Keratinocyte (primary cell): ENCODE results near the gene HMGCLL1. TPM values are rescaled to one million over a fixed set of nuclear protein-coding genes. Genes with fewer than 3 reads are reported as not detected.

ENCODE experiments used
- DNase-seq: peaks from one replicate; pipeline ENCODE4 v3.0.0-alpha.2; 2011; ENCODE audit warnings: low read depth, missing footprints, low spot score
- FAIRE-seq: peaks from 2 replicates; lab custom pipeline; 2011; peaks lifted over from hg19 to GRCh38; lab: Jason Lieb, UNC
- H2AFZ ChIP-seq: 2 replicates; pipeline ENCODE4 v1.6.0; 2012; ENCODE audit warnings: low read length, control low read depth, inconsistent platforms; ENCODE audit not compliant: control insufficient read depth
- H3K27ac ChIP-seq: 2 replicates; pipeline ENCODE4 v1.5.1; 2011; ENCODE audit warnings: low read length; ENCODE audit not compliant: control insufficient read depth, insufficient read depth
- H3K27me3 ChIP-seq: 3 replicates; pipeline ENCODE4 v1.6.0; 2011; ENCODE audit warnings: low read length; ENCODE audit not compliant: control insufficient read depth, insufficient read depth; ENCODE audit errors: extremely low read depth
- H3K36me3 ChIP-seq, 2 experiments: 2 replicates in 1 of 2; 3 replicates in 1 of 2; pipeline ENCODE4 v1.5.1; 2011; ENCODE audit warnings: low read length in 2 of 2, mild to moderate bottlenecking in 1 of 2; ENCODE audit not compliant: control insufficient read depth in 2 of 2, insufficient read depth in 2 of 2; ENCODE audit errors: extremely low read depth in 1 of 2
- H3K4me1 ChIP-seq: 3 replicates; pipeline ENCODE4 v1.5.1; 2011; ENCODE audit warnings: low read length; ENCODE audit not compliant: control insufficient read depth, insufficient read depth; ENCODE audit errors: extremely low read depth
- H3K4me2 ChIP-seq: 3 replicates; pipeline ENCODE4 v1.6.0; 2011; ENCODE audit warnings: low read depth, low read length; ENCODE audit not compliant: control insufficient read depth, insufficient read depth; ENCODE audit errors: extremely low read depth
- H3K4me3 ChIP-seq, 3 experiments: fragments of 200-600 bp in 1 of 3; sonication (generic) in 1 of 3; 2 replicates in 2 of 3; 3 replicates in 1 of 3; pipeline ENCODE4 v1.5.1; 2011 to 2016; ENCODE audit warnings: low read length in 3 of 3, mild to moderate bottlenecking in 3 of 3, control low read depth in 2 of 3, inconsistent platforms in 1 of 3, low read depth in 1 of 3, mixed read lengths in 1 of 3, mixed run types in 1 of 3, moderate library complexity in 1 of 3; ENCODE audit not compliant: control insufficient read depth in 2 of 3, insufficient read depth in 2 of 3; ENCODE audit errors: extremely low read depth in 1 of 3
- H3K79me2 ChIP-seq: 2 replicates; pipeline ENCODE4 v1.6.0; 2012; ENCODE audit warnings: low read length; ENCODE audit not compliant: control insufficient read depth, insufficient read depth
- H3K9ac ChIP-seq: 3 replicates; pipeline ENCODE4 v1.6.0; 2011; ENCODE audit warnings: low read length; ENCODE audit not compliant: control insufficient read depth, insufficient read depth; ENCODE audit errors: extremely low read depth
- H3K9me1 ChIP-seq: 3 replicates; pipeline ENCODE4 v1.6.0; 2011; ENCODE audit warnings: low read length; ENCODE audit not compliant: control insufficient read depth, insufficient read depth; ENCODE audit errors: extremely low read depth
- H3K9me3 ChIP-seq: 2 replicates; pipeline ENCODE4 v1.5.1; 2012; ENCODE audit warnings: low read depth, low read length; ENCODE audit not compliant: control insufficient read depth
- H4K20me1 ChIP-seq: 3 replicates; pipeline ENCODE4 v1.6.0; 2011; ENCODE audit warnings: low read length; ENCODE audit not compliant: control insufficient read depth, insufficient read depth; ENCODE audit errors: extremely low read depth
- EZH2 ChIP-seq: IDR thresholded peaks from one replicate; pipeline ENCODE4 v1.6.1; 2012; ENCODE audit warnings: inconsistent platforms, mild to moderate bottlenecking, low read length, moderate library complexity
- dilution Hi-C: fragments of 300-500 bp; cut with MboI; formaldehyde crosslinking; loops from one replicate; pipeline ENCODE4 v1.7.0; 2020; ENCODE audit warnings: low sequenced_read_pairs; ENCODE audit not compliant: extremely low pct_ligation_motif_present
- polyA plus RNA-seq, 5 experiments: library from polyadenylated mRNA; depleted of rRNA in 3 of 5; stranded (reverse) in 3 of 5; stranded (forward) in 1 of 5; unstranded in 1 of 5; fragments of >200 nt; gene quantifications; 1 replicate in 1 of 5; 2 replicates in 3 of 5; 3 replicates in 1 of 5; pipeline versions ENCODE4 v1.2.1 to v1.2.3, GENCODE V29; 2011 to 2012; ENCODE audit warnings: missing spikeins in 2 of 5, low read depth in 1 of 5, low replicate concordance in 1 of 5
- TF ChIP-seq, protein P1 (sequence below), 3 experiments: IDR thresholded peaks in 1 of 3; conservative IDR thresholded peaks in 1 of 3; optimal IDR thresholded peaks in 1 of 3; 2 replicates in 2 of 3; 3 replicates in 1 of 3; pipeline versions ENCODE3 to v1.5.1; 2011; ENCODE audit warnings: low read length in 3 of 3, mild to moderate bottlenecking in 3 of 3, moderate library complexity in 2 of 3, control low read depth in 1 of 3, inconsistent platforms in 1 of 3; ENCODE audit not compliant: insufficient read depth in 2 of 3; ENCODE audit errors: extremely low read depth in 1 of 3

Gene HMGCLL1
- polyA plus RNA-seq, 1 donor (not counting 4 experiments of a cell fraction or from before 2014, with no cell fraction given): 0.04 TPM

DNA sequence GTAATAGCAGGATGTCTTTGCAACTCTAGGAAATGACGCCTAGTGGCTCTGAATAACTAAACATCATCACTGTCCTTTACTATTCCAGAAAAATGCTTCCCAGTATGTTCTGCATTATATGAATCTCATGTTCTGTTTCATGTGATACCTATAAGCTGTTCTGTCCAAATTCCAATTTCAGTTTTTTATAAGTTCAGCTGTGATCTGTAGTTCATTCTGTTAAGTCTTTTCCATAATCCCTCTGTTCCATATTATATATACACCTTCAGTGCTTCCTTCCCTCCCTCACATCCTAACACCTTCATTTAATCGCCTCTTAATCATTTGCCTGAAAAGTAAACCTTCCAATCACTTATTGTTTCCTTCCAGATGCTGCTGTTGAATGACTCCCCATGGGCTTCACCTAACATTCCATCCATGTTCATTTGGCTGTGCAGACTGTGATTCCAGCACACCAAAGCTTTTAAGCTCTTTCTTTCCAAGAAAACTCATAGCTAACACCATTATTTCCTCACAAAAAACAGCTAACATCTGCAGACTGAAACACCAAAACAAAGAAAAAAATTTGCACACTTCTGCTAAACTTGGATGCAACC, 18.6 kb downstream of the HMGCLL1 start:
- FAIRE-seq (no peak), DNase-seq (no peak)
- Histone ChIP-seq H3K9me3 (no peaks in the 10 kb centered on the region), H3K27ac (no peak overlapping the region), H3K4me1 (no peaks in the 10 kb centered on the region), H3K9me1 (no peaks in the 10 kb centered on the region), H3K4me3 (no peak overlapping the region), H2AFZ (no peak overlapping the region), H3K4me2 (no peak overlapping the region), H3K9ac (no peak overlapping the region), H3K36me3 (no peaks in the 10 kb centered on the region), H4K20me1 (no peaks in the 10 kb centered on the region), H3K27me3 (peaks cover 9% of the 10 kb centered on the region), H3K79me2 (no peaks in the 10 kb centered on the region)
- dilution Hi-C loops: no loop called here
- TF ChIP-seq, protein P1, sequence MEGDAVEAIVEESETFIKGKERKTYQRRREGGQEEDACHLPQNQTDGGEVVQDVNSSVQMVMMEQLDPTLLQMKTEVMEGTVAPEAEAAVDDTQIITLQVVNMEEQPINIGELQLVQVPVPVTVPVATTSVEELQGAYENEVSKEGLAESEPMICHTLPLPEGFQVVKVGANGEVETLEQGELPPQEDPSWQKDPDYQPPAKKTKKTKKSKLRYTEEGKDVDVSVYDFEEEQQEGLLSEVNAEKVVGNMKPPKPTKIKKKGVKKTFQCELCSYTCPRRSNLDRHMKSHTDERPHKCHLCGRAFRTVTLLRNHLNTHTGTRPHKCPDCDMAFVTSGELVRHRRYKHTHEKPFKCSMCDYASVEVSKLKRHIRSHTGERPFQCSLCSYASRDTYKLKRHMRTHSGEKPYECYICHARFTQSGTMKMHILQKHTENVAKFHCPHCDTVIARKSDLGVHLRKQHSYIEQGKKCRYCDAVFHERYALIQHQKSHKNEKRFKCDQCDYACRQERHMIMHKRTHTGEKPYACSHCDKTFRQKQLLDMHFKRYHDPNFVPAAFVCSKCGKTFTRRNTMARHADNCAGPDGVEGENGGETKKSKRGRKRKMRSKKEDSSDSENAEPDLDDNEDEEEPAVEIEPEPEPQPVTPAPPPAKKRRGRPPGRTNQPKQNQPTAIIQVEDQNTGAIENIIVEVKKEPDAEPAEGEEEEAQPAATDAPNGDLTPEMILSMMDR (optimal IDR thresholded peaks at IDR 0.05 in 1 of 3, IDR thresholded peaks at IDR 0.05 in 1 of 3, conservative IDR thresholded peaks at IDR 0.05 in 1 of 3; ENCODE audit: extremely low read depth in 1 of 3, insufficient read depth in 2 of 3, low read length in 3 of 3): no peak
- no peak for TF ChIP-seq EZH2

DNA sequence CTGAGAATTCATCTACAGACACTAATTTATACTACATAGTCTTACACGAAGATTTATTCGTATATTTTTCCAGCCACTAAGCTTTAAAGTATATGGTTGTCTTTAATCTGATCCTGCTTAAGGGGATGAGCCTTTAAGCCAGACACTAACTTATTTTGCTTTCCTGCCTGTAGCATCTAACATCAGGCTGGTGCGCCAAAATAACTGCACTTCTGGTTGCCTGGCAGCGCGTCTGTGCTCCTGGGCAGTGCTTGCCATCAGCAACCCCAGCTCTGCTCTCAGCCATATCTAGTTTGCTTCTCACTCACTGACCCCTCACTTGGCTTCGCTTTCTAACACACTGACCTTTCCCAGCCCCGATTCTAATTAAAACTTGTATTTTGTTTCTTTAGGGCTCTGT, 21.8 kb downstream of the HMGCLL1 start:
- dilution Hi-C loops: no loop called here
- Histone ChIP-seq H2AFZ (no peak overlapping the region), H3K79me2 (no peaks in the 10 kb centered on the region), H3K9ac (no peak overlapping the region), H3K4me3 (no peak overlapping the region), H4K20me1 (no peaks in the 10 kb centered on the region), H3K36me3 (no peaks in the 10 kb centered on the region), H3K27ac (no peak overlapping the region), H3K9me3 (no peaks in the 10 kb centered on the region), H3K9me1 (no peaks in the 10 kb centered on the region), H3K27me3 (peaks cover 9% of the 10 kb centered on the region), H3K4me1 (no peaks in the 10 kb centered on the region), H3K4me2 (no peak overlapping the region)
- DNase-seq (no peak), FAIRE-seq (no peak)
- TF ChIP-seq, protein P1 (optimal IDR thresholded peaks at IDR 0.05 in 1 of 3, IDR thresholded peaks at IDR 0.05 in 1 of 3, conservative IDR thresholded peaks at IDR 0.05 in 1 of 3; ENCODE audit: extremely low read depth in 1 of 3, insufficient read depth in 2 of 3, low read length in 3 of 3): no peak
- no peak for TF ChIP-seq EZH2
